HG03159 (cell line): Measurements from ENCODE around the gene PARL.

ENCODE experiments used
- ATAC-seq: cut with Tn5 transposase; IDR thresholded peaks from one replicate; pipeline ENCODE4 v1.9.1; 2021; ENCODE audit warnings: mild to moderate bottlenecking, moderate library complexity; ENCODE audit not compliant: unreplicated experiment

PARL gene

GRCh38 chr3:183884427-183885296, at the start of gene PARL:
Gene PARL, minus strand, starts transcription at chr3:183884880. Its CDS starts 34 bp downstream, at chr3:183884846.
- peak; percentile 99 for ATAC-seq

- no peak for ATAC-seq
Observed at GRCh38 chr3:183933160-183933559, 48.5 kb upstream of the PARL start.

DNA sequence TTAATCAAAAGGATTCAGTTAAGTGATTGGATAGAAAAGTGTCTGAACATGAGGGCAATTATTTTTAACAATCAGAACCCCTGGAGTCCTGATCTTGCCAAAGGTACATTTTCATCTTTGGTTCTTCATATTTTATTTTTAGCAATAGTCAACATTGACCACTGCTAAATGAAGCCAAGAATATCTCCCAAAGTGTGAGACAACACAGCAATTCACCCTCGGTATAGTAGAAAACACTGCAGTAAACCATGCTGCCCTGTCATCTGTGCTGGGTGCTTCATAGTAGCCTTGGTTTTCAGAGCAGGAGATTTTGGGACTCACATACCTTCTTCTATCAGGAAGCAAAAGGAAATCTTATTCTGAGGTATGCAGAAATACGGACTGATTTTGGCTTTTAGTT, 47.2 kb upstream of the PARL start:
- ATAC-seq, result no peak

DNA sequence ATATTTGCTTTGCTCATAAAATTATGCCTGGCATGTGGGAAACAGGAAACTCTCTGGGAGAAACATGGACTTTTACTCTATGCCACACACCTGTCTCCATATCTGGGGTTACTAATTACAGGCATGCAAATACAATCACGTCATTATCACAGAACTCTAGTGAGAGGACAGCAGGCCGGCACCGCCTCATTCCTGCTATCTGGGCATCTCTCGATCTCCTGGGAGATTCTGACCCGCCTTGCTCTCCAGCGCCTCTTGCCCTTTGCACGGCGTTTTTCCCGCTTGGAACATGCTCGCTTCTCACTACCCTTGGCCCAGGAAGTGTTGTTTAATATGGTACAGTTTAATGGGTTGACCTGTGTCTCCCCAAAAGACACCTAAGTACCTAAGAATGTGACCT, 45.4 kb upstream of the PARL start:
- no peak for ATAC-seq

- no peak for ATAC-seq
Observed at GRCh38 chr3:183927059-183927458, 42.4 kb upstream of the PARL start.

- no peak for ATAC-seq
Observed at GRCh38 chr3:183924956-183925355, 40.3 kb upstream of the PARL start.

GRCh38 chr3:183924543-183924942, 39.9 kb upstream of the PARL start:
- ATAC-seq, result no peak

- ATAC-seq, result no peak
Observed at GRCh38 chr3:183922421-183922820, 37.7 kb upstream of the PARL start.

- ATAC-seq, result no peak
Observed at GRCh38 chr3:183921096-183921495, 36.4 kb upstream of the PARL start.

- ATAC-seq, result no peak
Observed at GRCh38 chr3:183920416-183920815, 35.7 kb upstream of the PARL start.

GRCh38 chr3:183918178-183918577, 33.5 kb upstream of the PARL start:
- no peak for ATAC-seq

GRCh38 chr3:183917776-183918175, 33.1 kb upstream of the PARL start:
- ATAC-seq, result no peak

- ATAC-seq, result no peak
Observed at GRCh38 chr3:183914856-183915255, 30.2 kb upstream of the PARL start.

- no peak for ATAC-seq
Observed at GRCh38 chr3:183913580-183913920, 28.9 kb upstream of the PARL start.

DNA sequence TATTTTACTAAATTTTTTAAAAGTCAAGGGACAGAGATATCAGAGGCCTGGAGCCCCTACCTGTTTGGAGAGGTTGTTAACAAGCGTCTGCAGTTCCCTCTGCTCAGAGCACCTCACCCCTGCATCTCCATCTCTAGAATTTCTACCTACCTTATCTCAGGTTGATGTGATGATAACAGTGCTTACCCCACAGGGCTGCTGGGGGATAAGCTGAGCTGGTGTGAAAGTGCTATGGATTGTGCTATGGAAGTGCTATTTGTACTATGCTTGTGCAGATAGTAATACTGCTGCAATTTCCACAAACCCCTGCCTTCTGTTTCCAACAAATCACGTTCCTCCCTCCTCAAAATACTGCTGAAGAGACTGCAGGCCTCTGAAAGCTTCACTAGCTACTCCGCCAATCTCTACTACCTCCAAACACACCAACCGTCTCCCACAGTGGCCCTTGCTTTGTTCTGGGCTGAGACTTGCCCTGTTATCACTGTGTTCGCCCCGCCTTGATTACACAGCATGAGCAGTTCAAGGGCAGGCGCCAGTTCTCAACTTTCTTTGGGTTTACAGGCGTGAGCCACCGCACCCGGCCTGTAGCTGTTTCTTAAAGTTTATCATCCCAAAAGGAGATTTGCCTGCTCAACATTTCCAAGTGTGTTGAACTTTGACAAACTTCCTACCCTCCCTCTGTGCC, 28.4 kb upstream of the PARL start:
- no peak for ATAC-seq

GRCh38 chr3:183911763-183912506, 27.3 kb upstream of the PARL start:
- no peak for ATAC-seq

DNA sequence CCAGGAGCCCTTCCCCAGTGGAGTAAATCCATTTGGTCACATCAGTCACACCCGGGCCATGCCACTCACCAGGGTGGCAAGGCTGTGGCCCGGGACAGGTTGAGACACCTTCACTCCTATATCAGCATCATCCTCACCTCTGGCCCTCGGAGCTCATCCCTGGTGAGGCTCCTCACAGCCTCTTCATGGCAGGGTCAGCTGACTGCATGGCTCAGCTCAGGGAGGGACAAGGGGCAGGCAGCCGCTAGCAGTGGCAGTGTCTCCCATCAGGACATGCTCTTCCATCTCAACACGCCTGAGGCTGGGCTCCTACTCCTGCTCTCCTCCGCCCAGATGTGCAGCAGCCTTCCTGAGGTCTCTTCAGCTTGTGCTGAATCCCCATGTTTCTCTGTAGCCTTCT, 26.4 kb upstream of the PARL start:
- no peak for ATAC-seq

DNA sequence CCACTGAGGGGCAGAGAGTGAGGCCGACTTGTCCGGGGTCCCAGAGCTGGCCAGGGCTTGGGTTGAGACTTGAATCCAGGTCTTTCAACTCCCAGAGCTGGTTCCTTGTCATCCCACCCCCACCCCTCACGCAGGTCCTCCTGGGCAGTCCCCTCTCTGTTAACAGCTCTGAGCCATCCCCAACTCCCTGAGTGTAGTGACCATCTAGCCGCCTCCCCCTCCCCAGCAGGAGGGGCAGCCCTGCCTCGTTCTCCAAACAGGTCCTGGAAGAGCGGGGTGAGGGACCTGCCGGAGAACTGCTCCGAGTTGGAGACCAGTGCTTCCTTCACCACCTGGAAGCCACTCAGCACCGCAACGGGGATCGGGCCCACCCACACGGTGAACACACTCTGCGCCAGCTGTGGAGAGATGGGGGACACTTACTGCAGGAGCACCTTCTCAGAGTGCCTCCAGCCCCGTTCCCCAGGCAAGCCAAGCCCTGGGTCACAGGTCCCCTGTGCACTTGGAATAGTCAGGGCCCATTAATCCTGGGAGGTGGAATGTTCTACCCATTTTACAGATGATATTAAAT, 24.4 kb upstream of the PARL start:
- no peak for ATAC-seq

- no peak for ATAC-seq
Observed at GRCh38 chr3:183907911-183908331, 23.2 kb upstream of the PARL start.

DNA sequence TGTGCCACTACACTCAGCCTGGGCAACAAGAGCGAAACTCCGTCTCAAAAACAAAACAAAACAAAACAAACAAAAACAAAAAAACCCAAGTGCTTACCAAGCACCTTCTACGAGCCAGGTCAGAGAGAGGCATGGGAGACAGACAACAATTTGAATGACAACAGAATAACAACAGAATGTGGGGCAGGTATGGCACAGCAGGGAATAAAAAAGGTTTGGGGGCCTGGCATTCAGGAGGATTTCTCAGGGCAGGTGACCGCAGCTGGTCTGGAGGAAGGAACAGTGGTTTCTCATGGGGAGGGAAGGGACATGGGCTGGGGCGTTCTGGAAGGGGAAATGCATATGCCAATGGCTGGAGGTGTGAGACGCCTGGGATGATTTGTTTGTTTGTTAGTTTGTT, 22.5 kb upstream of the PARL start:
- no peak for ATAC-seq

GRCh38 chr3:183906234-183906921, 21.7 kb upstream of the PARL start:
- no peak for ATAC-seq
